Kidney tubule cell (primary cell): Measurements from ENCODE around the gene SCARF2.
"Not testable (repeated sequence)": the region's sequence is repeated elsewhere in the genome, so short reads cannot be mapped to it uniquely, and the experiment has no call there.

Experiments
- DNase-seq: peaks from one replicate; pipeline ENCODE4 v3.0.0-alpha.2; 2018; ENCODE audit warnings: low spot score

The SCARF2 gene

GRCh38 chr22:20437613-20438426, at the start of gene SCARF2:
SCARF2 (minus strand) TSS chr22:20437825; CDS start chr22:20437754, 71 bp downstream.
- peak; percentile 19 for DNase-seq

- DNase-seq: no peak
Measured at GRCh38 chr22:20486229-20486628, 48.6 kb upstream of the SCARF2 start.

GRCh38 chr22:20484948-20485683, 47.5 kb upstream of the SCARF2 start:
- DNase-seq: no peak

- no peak for DNase-seq
Measured at GRCh38 chr22:20483771-20484170, 46.1 kb upstream of the SCARF2 start.

GRCh38 chr22:20483143-20483506, 45.5 kb upstream of the SCARF2 start:
- DNase-seq: not testable (repeated sequence)

GRCh38 chr22:20479612-20480196, 42.1 kb upstream of the SCARF2 start:
- no peak for DNase-seq

GRCh38 chr22:20478059-20478458, 40.4 kb upstream of the SCARF2 start:
- not testable (repeated sequence) for DNase-seq

GRCh38 chr22:20475569-20475968, 37.9 kb upstream of the SCARF2 start:
- not testable (repeated sequence) for DNase-seq

GRCh38 chr22:20475115-20475436, 37.5 kb upstream of the SCARF2 start:
- DNase-seq: no peak

GRCh38 chr22:20472629-20473442, 35.2 kb upstream of the SCARF2 start:
- no peak for DNase-seq

- DNase-seq: no peak
Measured at GRCh38 chr22:20471126-20471833, 33.7 kb upstream of the SCARF2 start.

GRCh38 chr22:20470525-20470924, 32.9 kb upstream of the SCARF2 start:
- DNase-seq: not testable (repeated sequence)

- DNase-seq: no peak
Measured at GRCh38 chr22:20469110-20469868, 31.7 kb upstream of the SCARF2 start.

- no peak for DNase-seq
Measured at GRCh38 chr22:20466659-20467379, 29.2 kb upstream of the SCARF2 start.

GRCh38 chr22:20465759-20466077, 28.1 kb upstream of the SCARF2 start:
- DNase-seq: no peak

GRCh38 chr22:20464912-20465758, 27.5 kb upstream of the SCARF2 start:
- DNase-seq: no peak

- DNase-seq: no peak
Measured at GRCh38 chr22:20464096-20464614, 26.5 kb upstream of the SCARF2 start.

GRCh38 chr22:20463324-20464095, 25.9 kb upstream of the SCARF2 start:
- DNase-seq: no peak
